ENCODE results near the gene COMMD10. TPM values are rescaled to one million over a fixed set of nuclear protein-coding genes. Genes with fewer than 3 reads are reported as not detected.

COMMD10 gene
- total and polyA plus RNA-seq, 2 donors (not counting 1 experiment from before 2014, with no cell fraction given), result 19.8 to 48.7 TPM

DNA sequence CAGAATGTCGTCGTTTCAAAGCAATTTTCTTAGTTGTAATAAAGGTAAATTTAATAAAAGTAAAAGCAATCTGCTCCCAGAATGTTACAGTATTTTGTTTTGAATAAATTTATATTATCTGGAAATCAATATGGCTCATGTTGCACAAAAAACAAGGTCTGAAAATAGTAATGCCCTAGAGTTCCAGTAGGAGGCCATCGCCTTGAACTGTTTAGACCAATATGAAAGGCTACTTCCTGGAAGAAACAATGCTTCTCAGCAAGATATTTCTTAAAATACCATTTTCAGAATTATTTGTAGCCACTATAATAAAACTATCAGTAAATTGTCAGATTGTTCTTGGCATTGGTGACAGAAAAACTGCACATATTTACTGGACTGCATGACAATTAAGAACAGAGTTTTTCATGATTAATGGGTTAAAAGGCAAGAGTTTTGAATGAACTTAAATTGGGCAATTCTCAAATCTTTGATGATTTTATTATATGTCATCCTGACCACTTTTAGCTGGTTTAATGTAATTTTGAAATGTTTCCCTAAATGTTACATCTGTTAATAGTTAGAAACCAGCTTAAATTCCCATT, 153.2 kb downstream of the COMMD10 start:
- WGBS (ENCODE audit: insufficient coverage), result no CpG with 5 or more reads among the region's 3 CpGs
- Histone ChIP-seq H3K27me3 (replicated peaks in 1 of 4; ENCODE audit: control extremely low read depth in 1 of 4, control insufficient read depth in 3 of 4, insufficient read depth in 4 of 4, low read length in 3 of 4) (no peaks in the 10 kb centered on the region), H2AFZ (ENCODE audit: insufficient read depth, low read depth, low read length, poor library complexity, severe bottlenecking) (no peak overlapping the region), H3K27ac (ENCODE audit: low read length in 2 of 2) (no peak overlapping the region), H4K20me1 (ENCODE audit: control insufficient read depth, insufficient read depth, low read length, poor library complexity, severe bottlenecking) (no peaks in the 10 kb centered on the region), H3K36me3 (replicated peaks in 1 of 2; ENCODE audit: control extremely low read depth in 1 of 2, control insufficient read depth in 1 of 2, extremely low read depth in 1 of 2, insufficient read depth in 2 of 2, low read length in 1 of 2) (no peaks in the 10 kb centered on the region), H3K9ac (ENCODE audit: low read length) (no peak overlapping the region), H3K79me2 (ENCODE audit: control insufficient read depth, insufficient read depth, low read length) (no peaks in the 10 kb centered on the region), H3K4me3 (ENCODE audit: control extremely low read depth in 1 of 5, extremely low read depth in 1 of 5, insufficient read depth in 1 of 5, low read depth in 2 of 5, low read length in 4 of 5) (no peak overlapping the region), H3K9me3 (ENCODE audit: control extremely low read depth in 1 of 3, control insufficient read depth in 2 of 3, insufficient read depth in 1 of 3, low read length in 2 of 3) (no peaks in the 10 kb centered on the region), H3K4me2 (replicated peaks; ENCODE audit: low read depth, low read length, poor library complexity, severe bottlenecking) (no peak overlapping the region), H3K4me1 (ENCODE audit: control insufficient read depth in 2 of 2, insufficient read depth in 2 of 2, low read length in 2 of 2) (no peaks in the 10 kb centered on the region)
- no peaks in the 10 kb centered on the region for H3K9me3 Mint-ChIP-seq (ENCODE audit: insufficient read depth)
- H3K27ac Mint-ChIP-seq, result no peak overlapping the region
- no peaks in the 10 kb centered on the region for H3K27me3 Mint-ChIP-seq
- DNase-seq (no peak), ATAC-seq (ENCODE audit: low read depth) (no peak)
- intact Hi-C loops (cut with micrococcal nuclease), result no loop called here
- no peaks in the 10 kb centered on the region for H3K4me1 Mint-ChIP-seq
- H3K4me3 Mint-ChIP-seq, result no peak overlapping the region
- ChIA-PET CTCF (no interaction called here), POLR2A (no interaction called here)
- TF ChIP-seq EZH2 (IDR thresholded peaks at IDR 0.05; ENCODE audit: borderline replicate concordance, insufficient read depth, low read depth, low read length, poor library complexity, severe bottlenecking), result no peak
- TF ChIP-seq, protein P1, sequence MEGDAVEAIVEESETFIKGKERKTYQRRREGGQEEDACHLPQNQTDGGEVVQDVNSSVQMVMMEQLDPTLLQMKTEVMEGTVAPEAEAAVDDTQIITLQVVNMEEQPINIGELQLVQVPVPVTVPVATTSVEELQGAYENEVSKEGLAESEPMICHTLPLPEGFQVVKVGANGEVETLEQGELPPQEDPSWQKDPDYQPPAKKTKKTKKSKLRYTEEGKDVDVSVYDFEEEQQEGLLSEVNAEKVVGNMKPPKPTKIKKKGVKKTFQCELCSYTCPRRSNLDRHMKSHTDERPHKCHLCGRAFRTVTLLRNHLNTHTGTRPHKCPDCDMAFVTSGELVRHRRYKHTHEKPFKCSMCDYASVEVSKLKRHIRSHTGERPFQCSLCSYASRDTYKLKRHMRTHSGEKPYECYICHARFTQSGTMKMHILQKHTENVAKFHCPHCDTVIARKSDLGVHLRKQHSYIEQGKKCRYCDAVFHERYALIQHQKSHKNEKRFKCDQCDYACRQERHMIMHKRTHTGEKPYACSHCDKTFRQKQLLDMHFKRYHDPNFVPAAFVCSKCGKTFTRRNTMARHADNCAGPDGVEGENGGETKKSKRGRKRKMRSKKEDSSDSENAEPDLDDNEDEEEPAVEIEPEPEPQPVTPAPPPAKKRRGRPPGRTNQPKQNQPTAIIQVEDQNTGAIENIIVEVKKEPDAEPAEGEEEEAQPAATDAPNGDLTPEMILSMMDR (IDR thresholded peaks at IDR 0.05), result no peak

DNA sequence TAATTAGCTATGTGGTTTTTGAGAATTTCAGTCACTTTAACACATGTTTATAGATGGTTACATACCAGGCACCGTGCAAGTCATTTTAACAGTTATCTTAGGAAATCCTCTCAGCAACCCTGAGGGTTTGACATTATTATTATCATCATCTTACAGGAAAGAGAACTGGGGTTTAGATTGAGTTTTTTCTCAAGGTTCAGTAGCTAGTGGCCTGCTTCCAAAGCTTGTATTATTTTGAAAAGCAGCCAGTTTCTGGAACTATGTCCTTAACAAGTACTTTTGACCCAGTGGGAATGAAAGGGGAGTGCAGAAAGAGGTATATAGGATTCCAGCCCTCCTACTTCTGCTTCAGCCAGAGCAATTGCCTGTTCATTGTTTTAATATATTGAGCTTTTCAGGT, 157.5 kb downstream of the COMMD10 start:
- no CpG with 5 or more reads among the region's 1 CpG for WGBS (ENCODE audit: insufficient coverage)

More for the DNA sequence above, 157.5 kb downstream of the COMMD10 start:
- Mint-ChIP-seq H3K9me3 (ENCODE audit: insufficient read depth) (peaks cover 8% of the 10 kb centered on the region), H3K4me1 (no peaks in the 10 kb centered on the region), H3K27me3 (no peaks in the 10 kb centered on the region), H3K4me3 (no peak overlapping the region), H3K27ac (no peak overlapping the region)
- no peaks in the 10 kb centered on the region for H4K20me1 ChIP-seq (ENCODE audit: control insufficient read depth, insufficient read depth, low read length, poor library complexity, severe bottlenecking)
- H3K36me3 ChIP-seq (replicated peaks in 1 of 2; ENCODE audit: control extremely low read depth in 1 of 2, control insufficient read depth in 1 of 2, extremely low read depth in 1 of 2, insufficient read depth in 2 of 2, low read length in 1 of 2), result no peaks in the 10 kb centered on the region
- no peak overlapping the region for H2AFZ ChIP-seq (ENCODE audit: insufficient read depth, low read depth, low read length, poor library complexity, severe bottlenecking)
- TF ChIP-seq, protein P1 (IDR thresholded peaks at IDR 0.05), result no peak
- no peak for TF ChIP-seq EZH2 (IDR thresholded peaks at IDR 0.05; ENCODE audit: borderline replicate concordance, insufficient read depth, low read depth, low read length, poor library complexity, severe bottlenecking)
- H3K9ac ChIP-seq (ENCODE audit: low read length), result no peak overlapping the region
- DNase-seq (no peak), ATAC-seq (ENCODE audit: low read depth) (no peak)
- intact Hi-C loops (cut with micrococcal nuclease), result no loop called here
- ChIA-PET CTCF (no interaction called here), POLR2A (no interaction called here)
- no peaks in the 10 kb centered on the region for H3K4me1 ChIP-seq (ENCODE audit: control insufficient read depth in 2 of 2, insufficient read depth in 2 of 2, low read length in 2 of 2)
- no peaks in the 10 kb centered on the region for H3K79me2 ChIP-seq (ENCODE audit: control insufficient read depth, insufficient read depth, low read length)
- no peak overlapping the region for H3K4me3 ChIP-seq (ENCODE audit: control extremely low read depth in 1 of 5, extremely low read depth in 1 of 5, insufficient read depth in 1 of 5, low read depth in 2 of 5, low read length in 4 of 5)
- H3K27ac ChIP-seq (ENCODE audit: low read length in 2 of 2), result no peak overlapping the region
- H3K9me3 ChIP-seq (ENCODE audit: control extremely low read depth in 1 of 3, control insufficient read depth in 2 of 3, insufficient read depth in 1 of 3, low read length in 2 of 3), result peaks cover 0 to 12% (median 0%) of the 10 kb centered on the region in 3 donors
- H3K27me3 ChIP-seq (replicated peaks in 1 of 4; ENCODE audit: control extremely low read depth in 1 of 4, control insufficient read depth in 3 of 4, insufficient read depth in 4 of 4, low read length in 3 of 4), result no peaks in the 10 kb centered on the region
- H3K4me2 ChIP-seq (replicated peaks; ENCODE audit: low read depth, low read length, poor library complexity, severe bottlenecking), result no peak overlapping the region
